HG02852 (cell line): Measurements from ENCODE around the gene NEK8.

Experiments used
- ATAC-seq: cut with Tn5 transposase; IDR thresholded peaks from one replicate; pipeline ENCODE4 v1.9.1; 2021; ENCODE audit warnings: mild to moderate bottlenecking, moderate library complexity; ENCODE audit not compliant: unreplicated experiment

Gene NEK8

DNA sequence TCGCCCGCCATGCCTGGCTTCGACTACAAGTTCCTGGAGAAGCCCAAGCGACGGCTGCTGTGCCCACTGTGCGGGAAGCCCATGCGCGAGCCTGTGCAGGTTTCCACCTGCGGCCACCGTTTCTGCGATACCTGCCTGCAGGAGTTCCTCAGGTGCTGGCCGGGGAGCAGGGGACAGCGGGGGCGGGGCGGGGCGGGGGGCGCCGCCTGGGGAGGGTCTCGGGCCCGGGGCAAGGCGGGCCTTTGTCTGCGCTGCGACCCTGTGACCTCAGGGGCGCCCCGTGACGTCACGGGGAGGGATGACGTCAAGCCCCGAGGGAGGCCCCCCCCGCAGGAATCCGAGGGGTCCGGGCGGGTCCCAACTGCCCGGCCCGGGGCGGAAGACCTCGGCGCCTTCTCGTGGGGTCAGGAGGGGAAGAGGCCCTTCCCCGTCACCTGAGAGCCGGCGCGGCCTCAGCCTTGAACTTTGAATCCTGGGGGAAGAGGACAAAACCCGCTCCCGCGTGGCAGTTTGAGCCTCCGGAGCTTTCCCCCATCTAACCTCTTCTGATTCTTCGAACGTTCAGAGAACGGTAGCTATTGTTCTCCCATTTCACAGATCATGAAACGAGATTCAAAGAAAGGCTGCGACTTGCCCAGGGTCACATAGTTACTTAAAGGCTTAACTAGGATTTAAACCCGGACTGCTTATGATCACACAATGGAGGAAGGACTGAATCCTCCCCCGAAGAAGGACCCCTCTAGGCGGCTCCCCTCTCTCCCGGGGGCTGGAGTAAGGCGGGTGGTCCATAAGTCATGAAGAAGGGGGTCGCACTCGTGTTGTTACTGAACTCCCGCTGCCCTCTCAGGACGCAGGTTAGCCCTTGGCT lies 15.8 kb downstream of the NEK8 start:
- peak; percentile 29 for ATAC-seq

DNA sequence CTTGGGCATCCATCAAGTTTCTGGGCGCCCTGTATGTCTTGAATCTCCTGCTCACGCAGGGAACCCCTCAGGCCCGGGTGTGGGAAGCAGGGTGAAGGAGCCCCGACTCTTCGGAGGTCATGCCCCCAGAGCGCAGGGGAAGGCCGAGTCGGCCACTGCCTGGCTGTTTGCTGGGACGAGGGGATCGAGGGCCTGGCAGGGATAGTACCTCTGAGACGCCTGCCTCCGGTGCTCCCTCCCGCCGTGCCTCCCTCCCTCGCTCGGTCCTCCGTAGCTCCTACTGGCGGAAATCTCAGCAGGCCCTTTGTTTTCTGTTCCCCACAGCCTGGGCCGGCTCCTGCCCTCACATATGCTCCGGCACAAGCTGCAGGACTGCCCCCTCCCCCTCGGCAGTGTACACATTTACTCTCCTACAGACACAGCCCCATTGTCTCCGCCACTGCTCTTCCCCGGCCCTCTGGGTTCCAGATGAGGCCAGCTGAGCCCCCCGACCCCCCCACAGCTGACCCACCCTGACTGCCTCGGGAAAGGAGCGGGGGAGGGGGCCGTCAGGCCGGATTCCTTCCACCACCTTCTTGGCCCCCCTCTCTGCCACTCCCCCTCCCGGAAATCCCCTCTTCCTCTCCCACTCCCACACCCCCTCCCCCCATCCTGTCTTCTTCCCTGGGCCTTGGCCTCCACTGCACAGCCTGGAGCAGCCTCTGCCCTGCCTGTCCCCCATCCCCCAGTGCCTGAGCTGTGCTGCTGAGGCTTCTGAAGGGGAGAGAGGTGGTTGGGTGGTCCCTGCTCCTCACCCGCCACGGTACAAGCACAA lies 16.6 kb downstream of the NEK8 start:
- ATAC-seq = no peak

DNA sequence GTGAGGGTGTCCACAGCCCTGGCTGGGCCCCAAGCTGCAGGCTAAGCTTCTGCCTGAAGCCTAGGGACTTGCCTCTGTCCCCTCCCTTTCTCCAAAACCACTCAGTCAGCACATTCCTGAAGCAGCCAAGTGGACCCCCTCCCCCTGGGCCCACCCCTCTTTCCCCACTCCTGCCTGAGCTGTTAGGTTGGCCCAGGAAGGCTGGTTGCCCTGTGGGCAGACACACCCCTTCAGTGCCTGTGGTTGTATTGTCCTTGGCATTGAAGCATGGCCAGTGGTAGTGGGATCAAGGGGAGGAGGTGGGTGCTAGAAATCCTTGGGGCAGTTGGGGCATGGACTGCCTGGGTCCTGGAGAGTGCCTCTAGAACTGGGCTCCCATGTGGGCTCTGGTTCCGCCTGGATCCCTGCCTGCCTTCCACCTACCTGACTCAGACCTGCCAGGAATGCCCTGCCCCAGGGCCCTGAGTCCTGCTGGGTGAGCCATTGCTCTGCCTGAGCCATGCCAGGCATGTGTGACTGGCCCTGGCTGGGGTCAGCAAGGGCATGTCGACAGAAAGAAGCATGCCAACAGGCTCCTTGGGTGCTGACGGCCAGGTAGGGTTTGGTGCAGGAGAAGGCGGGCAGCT lies 17.3 kb downstream of the NEK8 start:
- ATAC-seq = no peak

DNA sequence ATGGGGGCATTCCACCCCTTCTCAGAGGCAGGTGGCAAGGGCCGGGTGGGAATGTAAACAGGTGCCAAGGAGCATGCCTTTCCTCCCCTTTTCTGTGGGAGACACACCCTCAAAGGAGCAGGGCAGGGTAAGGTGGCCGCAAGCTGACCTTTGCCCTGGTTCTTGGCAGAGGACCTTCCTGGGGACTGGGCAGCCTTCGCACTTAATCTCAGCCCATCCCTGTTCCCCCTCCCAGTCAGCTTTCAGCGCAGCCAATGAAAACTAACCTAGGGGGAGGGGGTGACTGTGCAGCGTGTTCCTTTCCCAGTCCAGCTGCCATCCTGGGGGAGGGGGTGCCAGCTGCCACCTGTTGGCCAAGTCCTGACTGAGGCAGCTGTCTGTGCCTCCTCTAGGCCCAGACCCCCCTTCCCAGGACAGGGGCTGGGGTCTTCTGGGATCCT lies 18.0 kb downstream of the NEK8 start:
- ATAC-seq = no peak

DNA sequence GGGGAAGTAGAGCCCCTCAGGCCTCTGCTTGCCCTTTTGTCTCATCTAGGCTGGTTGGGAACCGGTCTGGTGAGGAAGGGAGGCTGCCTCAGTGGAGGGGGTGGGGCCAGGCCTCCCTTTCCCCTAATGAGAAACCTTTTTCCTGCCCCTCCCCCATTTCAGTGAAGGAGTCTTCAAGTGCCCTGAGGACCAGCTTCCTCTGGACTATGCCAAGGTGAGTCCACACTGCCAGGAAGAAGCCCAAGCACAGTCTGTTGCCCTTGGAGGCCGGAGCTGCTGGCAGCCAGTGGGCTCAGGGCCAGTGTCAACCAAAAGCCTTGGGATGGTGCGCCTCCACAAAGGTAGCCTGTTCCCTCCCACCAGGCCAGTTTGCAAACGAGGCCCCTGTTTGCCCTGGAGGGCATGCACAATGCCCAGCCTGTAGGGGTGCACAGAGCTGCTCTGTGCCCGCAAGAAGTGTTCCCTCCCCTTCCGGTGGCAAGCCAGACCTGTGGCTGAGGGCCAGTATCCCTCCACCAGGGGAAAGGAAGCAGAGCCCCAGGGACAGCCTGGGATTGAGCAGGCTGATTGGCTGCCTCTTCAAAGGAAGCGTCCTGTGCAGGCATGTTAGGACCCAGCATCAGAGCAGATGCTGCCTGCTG lies 18.6 kb downstream of the NEK8 start:
- no peak for ATAC-seq

DNA sequence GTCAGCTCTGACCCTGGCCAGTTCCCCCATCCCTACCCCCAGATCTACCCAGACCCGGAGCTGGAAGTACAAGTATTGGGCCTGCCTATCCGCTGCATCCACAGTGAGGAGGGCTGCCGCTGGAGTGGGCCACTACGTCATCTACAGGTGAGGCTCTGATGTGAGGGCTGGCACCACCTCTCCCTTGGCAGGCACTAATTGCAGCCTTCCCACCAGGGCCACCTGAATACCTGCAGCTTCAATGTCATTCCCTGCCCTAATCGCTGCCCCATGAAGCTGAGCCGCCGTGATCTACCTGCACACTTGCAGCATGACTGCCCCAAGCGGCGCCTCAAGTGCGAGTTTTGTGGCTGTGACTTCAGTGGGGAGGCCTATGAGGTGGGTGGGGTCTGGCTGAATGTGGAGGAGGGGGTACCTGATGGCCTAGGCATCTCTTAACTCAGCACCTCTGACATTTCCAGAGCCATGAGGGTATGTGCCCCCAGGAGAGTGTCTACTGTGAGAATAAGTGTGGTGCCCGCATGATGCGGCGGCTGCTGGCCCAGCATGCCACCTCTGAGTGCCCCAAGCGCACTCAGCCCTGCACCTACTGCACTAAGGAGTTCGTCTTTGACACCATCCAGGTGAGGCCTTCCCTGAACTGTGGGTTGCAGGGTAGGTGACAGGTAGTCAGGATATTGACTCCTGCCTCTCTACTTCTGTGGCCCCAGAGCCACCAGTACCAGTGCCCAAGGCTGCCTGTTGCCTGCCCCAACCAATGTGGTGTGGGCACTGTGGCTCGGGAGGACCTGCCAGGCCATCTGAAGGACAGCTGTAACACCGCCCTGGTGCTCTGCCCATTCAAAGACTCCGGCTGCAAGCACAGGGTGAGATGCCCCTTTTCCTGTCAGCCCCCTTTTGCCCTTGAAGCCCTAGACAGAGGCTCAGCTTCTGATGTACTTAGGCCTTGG lies 19.5 kb downstream of the NEK8 start:
- no peak for ATAC-seq

DNA sequence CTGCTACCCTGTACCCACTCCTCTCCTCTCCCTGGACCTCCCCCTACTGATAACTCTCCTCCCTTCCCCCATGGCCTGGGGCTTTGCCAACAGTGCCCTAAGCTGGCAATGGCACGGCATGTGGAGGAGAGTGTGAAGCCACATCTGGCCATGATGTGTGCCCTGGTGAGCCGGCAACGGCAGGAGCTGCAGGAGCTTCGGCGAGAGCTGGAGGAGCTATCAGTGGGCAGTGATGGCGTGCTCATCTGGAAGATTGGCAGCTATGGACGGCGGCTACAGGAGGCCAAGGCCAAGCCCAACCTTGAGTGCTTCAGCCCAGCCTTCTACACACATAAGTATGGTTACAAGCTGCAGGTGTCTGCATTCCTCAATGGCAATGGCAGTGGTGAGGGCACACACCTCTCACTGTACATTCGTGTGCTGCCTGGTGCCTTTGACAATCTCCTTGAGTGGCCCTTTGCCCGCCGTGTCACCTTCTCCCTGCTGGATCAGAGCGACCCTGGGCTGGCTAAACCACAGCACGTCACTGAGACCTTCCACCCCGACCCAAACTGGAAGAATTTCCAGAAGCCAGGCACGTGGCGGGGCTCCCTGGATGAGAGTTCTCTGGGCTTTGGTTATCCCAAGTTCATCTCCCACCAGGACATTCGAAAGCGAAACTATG lies 20.4 kb downstream of the NEK8 start:
- no peak for ATAC-seq

DNA sequence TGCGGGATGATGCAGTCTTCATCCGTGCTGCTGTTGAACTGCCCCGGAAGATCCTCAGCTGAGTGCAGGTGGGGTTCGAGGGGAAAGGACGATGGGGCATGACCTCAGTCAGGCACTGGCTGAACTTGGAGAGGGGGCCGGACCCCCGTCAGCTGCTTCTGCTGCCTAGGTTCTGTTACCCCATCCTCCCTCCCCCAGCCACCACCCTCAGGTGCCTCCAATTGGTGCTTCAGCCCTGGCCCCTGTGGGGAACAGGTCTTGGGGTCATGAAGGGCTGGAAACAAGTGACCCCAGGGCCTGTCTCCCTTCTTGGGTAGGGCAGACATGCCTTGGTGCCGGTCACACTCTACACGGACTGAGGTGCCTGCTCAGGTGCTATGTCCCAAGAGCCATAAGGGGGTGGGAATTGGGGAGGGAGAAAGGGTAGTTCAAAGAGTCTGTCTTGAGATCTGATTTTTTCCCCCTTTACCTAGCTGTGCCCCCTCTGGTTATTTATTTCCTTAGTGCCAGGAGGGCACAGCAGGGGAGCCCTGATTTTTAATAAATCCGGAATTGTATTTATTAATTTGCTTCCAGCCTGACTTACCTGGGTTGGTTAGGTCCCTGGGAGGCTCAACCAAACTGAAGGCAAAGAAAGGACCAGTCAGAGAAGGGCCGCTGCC lies 21.1 kb downstream of the NEK8 start:
- ATAC-seq = no peak

DNA sequence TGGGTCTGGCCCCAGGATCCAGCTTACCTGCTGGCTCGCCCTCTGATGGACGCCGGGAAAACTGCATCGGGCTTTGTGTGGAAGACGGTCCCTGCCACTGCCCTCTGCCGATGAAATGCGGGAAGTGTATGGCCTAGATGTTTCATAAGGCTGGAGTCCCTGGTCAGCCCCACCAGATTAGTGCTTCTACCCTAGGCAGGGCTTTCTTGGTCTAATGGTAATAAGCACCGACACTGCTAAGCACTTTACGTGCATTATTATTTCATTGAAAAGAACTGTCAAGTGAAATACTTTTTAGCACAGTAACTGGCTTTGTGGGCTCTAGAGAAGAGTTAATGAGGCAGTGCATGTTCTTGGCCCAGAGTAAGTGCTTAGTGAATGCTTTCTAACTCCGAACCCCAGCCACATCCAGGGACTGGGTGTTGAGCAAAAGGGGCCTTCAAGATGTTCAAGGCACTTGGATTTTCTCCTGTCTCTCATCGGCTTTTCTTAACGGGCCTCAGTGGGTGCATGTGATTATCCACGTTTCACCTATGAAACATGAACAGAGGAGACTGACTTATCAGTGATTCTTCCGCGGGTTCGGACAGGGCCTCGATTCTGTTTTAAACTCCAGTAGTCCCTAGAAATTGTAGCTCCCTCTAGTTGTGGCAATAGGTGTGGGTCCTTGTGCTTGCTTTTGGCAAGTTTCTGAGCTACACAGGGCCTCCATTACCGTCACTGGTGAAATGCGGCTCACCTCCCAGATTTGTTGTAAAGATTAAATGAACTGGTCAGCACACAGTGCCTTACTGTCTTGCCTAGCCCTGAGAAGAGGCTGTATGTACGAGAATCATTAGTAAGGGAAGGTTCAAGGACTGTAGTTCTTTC lies 21.8 kb downstream of the NEK8 start:
- ATAC-seq = peak; percentile 63

DNA sequence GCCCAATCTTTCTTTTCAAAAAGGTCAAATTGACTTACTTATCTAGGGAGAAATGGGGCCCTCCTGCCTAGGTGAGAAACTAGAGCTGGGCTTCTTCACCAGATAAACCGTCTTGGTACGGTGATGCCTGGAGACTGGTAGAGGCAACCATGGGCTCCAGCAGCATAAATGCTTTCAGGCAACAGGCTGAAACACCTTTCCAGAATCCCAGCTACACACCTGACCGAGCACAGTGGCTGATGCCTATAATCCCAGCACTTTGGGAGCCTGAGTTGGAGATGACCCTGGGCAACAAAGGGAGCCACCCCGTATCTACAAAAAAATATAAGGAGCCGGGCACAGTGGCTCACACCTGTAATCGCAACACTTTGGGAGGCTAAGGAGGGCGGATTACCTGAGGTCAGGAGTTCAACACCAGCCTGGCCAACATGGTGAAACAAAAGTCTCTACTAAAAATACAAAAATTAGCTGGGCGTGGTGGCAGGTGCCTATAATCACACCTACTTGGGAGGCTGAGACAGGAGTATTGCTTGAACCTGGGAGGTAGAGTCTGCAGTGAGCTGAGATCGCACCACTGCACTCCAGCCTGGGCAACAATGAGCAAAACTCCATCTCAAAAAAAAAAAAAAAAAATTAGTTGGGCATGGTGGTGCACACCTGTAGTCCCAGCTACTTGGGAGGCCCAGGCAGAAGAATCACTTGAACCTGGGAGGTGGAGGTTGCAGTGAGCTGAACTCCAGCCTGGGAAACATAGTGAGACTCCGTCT lies 23.2 kb downstream of the NEK8 start:
- no peak for ATAC-seq

DNA sequence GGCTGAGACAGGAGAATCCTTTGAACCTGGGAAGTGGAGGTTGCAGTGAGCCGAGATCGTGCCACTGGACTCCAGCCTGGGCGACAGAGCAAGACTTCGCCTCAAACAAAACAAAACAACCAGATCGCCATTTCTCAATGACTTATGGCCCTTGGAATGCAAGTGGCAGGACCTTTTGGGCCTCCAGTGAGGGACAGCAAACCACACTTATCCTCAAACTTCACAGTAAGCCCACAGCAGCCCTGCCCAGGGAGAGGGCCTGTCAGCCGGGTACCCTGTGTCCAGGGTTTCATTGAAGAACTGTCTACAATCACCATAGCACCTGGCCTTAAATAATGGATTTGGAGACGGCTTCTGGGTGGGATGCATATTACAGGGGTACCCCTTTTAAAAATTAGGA lies 26.9 kb downstream of the NEK8 start:
- no peak for ATAC-seq

DNA sequence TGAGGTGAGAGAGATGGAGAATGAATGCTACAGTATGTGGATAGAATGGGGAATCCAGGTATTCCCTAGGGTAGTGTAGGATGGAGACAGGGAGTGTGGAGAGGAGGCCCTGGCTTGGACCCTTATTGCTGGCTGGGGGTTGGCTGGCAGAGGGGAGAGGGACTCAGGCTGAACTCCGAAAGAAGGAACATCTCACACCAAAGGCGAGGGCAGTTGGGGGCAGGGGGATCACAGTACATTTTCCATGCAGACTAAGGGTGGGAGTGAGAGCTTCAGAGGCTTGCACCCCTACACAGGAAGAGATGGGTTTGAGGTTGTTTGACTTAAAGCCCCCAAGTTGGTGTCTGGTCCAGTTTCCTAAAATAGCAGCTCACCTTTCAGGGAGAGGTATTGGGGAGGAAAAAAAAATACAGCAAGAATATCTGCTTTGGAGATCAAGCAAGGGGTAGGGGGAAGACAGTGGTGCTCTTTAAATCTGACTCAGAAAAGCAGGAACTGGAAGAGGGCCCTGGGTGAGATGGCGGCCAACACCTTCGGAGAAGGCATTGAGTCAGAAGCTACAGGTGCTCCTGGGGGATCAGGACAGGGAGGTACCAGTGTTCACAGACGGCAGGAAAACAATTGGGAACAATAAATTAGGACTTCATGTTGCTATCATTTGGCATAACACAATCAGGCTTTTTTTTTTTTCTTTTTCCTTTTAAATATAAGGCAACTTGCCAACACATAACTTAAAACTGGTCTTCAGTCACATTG lies 27.6 kb downstream of the NEK8 start:
- ATAC-seq = no peak

DNA sequence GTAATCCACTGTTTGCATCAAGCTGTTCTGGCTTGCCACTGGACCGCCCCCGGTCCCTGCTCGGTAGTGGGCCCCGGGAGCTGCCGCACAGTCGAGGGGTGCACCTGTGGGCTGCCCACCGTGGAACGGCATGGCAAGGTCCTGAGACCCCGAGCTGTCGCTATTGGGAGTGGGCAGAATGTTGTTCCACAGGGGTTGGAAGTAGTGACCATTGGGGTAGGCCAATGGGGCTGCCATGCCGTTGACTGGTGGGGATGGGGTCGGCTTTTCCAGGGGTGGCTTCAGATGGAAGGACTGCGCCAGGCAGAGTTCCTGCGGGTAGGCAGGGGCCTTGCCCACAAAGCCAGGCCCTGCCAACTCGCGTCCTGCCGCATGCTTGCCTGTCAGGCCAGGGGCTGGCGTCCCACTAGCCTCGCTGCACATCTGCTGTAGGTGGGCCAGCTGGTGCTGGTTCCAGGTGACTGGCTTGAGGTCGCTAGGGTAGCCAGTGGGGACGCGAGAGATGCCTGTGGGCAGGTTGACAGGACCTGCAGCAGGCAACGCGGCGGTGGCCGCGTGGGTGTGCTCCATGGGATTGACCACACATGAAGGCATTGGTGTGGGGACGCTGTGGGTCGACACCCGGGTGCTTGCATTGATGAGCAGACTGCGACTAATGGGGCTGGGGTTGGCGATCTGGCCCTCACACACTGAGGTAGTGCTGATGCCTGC lies 30.0 kb downstream of the NEK8 start:
- ATAC-seq = no peak

DNA sequence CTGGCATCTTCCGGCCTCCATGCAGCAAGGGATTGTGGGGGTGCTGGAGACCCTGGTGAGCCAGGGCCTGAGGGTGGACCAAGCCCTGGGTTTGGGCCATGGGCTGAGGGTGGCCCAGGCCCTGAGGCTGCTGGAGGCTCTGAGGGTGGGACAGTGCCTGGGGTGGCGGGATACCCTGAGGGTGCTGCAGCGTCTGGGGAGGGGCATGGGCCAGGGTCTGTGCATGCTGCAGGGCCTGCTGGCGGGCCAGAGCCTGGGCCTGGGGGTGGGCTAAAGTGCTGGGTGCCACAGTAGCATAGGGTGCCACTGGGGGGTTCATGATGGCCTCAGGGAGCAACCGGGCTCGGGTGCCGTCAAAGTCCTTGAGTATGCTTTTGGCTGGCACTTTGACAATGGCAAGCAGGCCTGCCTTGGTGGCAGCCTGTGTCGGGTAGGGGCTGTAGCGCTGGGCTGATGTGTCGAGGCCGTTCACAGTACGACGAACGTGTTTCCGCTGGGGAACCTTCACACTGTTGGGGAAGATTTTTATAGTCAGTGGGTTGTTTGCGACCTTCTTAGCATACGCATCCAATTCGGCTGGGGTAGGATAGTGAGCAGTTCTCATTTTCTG lies 30.8 kb downstream of the NEK8 start:
- ATAC-seq = no peak
